GM12892 (cell line): ENCODE results near the gene POU2F2.

Experiments used
- DNase-seq: peaks from one replicate; pipeline ENCODE4 v3.0.0; 2011; ENCODE audit not compliant: insufficient read length
- FAIRE-seq: peaks from 2 replicates; lab custom pipeline; 2011; peaks lifted over from hg19 to GRCh38; lab: Jason Lieb, UNC
- POLR2A ChIP-seq: IDR thresholded peaks from 2 replicates; pipeline ENCODE4 v1.6.1; 2011; ENCODE audit warnings: low read depth, low read length, control low read depth
- POLR2AphosphoS5 ChIP-seq: IDR thresholded peaks from 2 replicates; pipeline ENCODE4 v1.6.1; 2011; ENCODE audit warnings: low read depth, low read length, control low read depth
- TAF1 ChIP-seq: IDR thresholded peaks from 2 replicates; pipeline ENCODE4 v1.6.1; 2011; ENCODE audit warnings: low read depth, mild to moderate bottlenecking, control low read depth, low read length, borderline replicate concordance

Gene POU2F2

DNA sequence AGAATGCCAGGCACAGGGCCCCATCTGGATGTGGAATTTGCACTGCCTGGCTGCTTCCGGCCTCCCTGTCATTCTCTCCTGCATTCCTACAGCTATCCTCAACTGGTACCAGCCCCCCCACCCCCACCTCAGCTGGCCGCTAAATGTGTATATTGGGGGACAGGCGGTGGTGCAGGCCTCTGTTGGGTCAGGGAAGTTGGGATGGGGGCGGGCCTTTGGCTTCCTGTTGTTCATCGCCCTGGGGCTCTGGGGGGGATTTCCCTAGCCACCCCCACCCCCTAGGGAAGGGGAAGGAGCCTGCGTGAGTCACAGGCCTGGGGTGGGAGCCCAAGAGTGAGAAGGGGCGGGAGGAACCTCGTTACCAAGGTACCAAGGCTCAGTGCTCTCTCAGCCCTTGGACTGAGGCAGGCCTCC, 10.6 kb downstream of the POU2F2 start:
- peak; percentile 66 for DNase-seq
- TF ChIP-seq TAF1 (no peak), POLR2AphosphoS5 (no peak), POLR2A (0 out of 2 replicates have a peak, but pooled peaks have one; percentile 17)
- no peak for FAIRE-seq

DNA sequence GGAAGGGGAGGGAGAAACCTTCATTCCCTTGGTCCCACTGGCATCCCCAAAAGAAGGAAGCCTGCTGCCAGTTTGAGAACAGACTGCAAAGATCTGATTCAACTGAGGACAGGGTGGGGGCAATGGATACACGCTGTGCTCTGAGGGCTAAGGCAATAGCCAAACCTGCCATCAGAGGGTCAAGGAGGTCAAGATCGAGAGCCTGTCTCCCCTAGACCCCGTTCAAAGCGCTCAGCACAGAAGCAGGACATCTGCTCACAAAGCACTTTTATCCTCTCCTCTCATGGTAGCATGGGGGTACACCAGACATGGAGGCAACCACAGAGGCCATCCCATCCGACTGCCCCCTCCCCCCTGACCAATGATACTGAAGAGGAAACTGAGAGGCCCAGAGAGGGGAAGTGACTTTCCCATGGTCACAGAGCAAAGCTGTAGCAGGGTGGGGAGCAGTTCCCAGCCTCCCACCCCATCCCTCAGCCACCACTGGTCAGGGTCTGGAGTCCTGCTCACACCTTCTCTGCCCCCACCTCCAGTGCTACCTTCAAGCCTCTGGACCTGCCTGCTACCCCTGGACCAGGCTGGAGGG, 11.1 kb downstream of the POU2F2 start:
- FAIRE-seq (peak; percentile 82), DNase-seq (no peak)
- TF ChIP-seq POLR2A = no peak
- no peak for TF ChIP-seq TAF1
- TF ChIP-seq POLR2AphosphoS5 = no peak

DNA sequence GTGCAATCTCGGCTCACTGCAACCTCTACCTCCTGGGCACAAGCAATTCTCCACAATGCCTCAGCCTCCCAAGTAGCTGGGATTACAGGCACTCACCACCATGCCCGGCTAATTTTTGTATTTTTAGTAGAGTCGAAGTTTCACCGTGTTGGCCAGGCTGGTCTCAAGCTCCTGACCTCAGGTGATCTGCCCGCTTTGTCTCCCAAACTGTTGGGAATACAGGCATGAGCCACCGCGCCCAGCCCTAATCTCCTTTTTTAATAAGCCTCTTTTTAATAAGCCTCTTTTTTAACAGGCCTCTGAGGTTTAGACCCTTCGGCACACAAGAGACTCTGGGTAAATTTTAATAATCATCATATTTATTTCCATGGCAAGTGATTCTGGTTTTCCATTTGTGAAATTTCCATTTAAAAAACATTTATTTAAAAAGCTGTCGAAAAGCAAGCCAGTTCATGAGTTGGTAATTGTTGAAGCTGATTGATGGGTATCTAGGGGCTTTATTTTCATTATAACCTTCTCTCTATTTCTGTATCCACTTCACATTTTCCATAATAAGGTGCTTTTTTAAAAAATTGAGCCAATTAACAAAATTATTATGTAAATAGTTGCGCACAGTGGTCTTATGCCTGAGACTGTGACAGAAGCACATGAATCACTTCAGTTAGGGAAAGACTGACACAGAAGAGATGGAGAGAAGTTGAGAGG, 11.8 kb downstream of the POU2F2 start:
- FAIRE-seq = no peak
- no peak for DNase-seq
- TF ChIP-seq TAF1 (no peak), POLR2AphosphoS5 (no peak), POLR2A (no peak)

DNA sequence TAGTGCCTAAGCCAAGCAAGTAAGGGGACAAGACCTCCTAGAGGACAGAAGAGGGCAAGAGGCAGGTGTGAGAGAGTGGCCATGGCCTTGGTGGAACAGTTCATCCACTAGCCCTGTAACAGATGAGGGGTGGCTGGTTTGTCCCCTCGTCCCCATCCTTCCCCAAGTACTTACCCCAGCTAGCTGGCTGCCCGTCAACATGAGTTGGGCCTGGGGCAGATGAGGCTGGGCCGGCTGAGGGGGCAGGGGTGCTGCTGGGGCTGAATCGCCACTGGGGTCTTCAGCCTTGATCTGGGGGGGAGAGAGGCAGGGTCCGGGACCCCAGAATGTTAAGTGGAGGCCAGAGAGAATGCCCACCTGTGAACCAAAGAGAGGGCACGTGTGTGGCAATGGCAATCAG, 15.2 kb downstream of the POU2F2 start:
- FAIRE-seq (no peak), DNase-seq (no peak)
- no peak for TF ChIP-seq POLR2AphosphoS5
- no peak for TF ChIP-seq TAF1
- TF ChIP-seq POLR2A = no peak

DNA sequence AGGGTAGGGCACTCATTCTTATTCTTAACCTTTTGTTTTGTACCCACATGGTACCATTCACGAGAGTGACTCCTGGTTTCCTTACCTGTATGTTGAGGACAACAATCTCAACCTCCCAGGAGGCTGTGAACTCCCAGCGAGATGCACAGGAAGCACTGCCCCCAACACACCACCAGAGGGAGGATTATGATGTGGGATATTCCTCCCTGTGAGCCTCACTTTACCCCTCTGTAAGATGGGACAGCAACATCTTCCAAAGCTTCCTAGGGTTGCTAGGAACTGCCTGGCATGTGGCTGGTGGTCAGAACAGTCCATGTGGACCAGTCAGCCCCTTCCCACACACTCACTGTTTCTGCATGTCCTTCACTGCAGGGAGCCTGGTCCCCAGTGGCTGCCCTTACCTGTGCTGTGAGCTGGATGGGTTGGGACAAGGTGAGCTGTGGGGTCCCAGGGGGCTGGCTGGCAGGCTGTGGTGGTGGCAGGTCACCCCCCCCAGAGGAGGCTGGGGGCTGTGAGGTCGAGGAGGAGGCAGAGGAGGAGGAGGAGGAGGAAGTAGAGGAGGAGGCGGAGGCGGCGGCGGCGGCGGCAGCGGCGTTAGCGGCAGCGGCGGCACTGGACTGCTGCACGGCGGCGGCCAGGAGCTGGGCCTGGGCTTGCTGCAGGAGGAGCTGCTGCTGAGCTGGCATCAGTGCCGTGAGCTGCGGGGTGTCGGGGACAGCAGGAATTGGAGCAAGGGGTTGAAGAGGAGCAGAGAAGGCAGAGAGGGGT, 15.8 kb downstream of the POU2F2 start:
- no peak for DNase-seq
- TF ChIP-seq POLR2AphosphoS5 (no peak), POLR2A (no peak), TAF1 (no peak)
- FAIRE-seq = no peak

DNA sequence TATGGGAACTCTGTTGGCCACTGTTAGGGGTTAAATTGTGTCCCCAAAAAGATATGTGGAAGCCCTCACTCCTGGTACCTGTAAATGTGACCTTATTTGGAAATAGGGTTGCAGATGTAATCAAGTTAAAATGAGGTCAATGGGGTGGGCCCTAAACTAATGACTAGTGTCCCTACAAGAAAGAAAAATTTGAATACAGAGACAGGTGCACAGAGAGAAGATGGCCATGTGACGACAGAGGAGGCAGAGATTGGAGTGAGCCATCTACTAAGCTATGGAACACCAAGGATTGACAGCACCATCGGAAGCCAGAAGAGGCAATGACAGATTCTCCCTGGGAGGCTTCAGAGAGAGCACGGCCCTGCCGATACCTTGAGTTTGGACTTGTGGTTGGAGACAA, 16.5 kb downstream of the POU2F2 start:
- no peak for DNase-seq
- peak; percentile 17 for FAIRE-seq
- no peak for TF ChIP-seq POLR2A
- TF ChIP-seq TAF1 = no peak
- no peak for TF ChIP-seq POLR2AphosphoS5

DNA sequence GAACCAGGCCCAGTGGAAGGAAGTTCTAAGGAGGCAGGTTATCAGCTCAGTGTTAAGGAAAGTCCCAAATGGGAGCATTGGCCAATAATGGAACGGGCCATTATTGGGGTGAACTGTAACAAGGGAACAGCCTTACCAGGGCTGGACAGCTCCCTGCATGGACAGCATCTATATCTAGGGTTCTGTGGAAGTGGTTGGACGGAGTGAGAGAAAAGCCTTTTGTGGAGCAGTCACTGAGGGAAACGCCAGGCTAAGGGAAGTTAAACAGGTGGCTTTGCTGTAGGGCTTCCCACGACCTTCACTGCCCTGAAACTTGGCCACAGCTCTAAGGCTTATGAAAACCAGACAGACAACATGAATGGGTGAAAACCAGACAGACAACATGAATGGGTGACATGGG, 17.0 kb downstream of the POU2F2 start:
- TF ChIP-seq POLR2AphosphoS5 (no peak), TAF1 (no peak), POLR2A (no peak)
- no peak for DNase-seq
- FAIRE-seq = peak; percentile 9

DNA sequence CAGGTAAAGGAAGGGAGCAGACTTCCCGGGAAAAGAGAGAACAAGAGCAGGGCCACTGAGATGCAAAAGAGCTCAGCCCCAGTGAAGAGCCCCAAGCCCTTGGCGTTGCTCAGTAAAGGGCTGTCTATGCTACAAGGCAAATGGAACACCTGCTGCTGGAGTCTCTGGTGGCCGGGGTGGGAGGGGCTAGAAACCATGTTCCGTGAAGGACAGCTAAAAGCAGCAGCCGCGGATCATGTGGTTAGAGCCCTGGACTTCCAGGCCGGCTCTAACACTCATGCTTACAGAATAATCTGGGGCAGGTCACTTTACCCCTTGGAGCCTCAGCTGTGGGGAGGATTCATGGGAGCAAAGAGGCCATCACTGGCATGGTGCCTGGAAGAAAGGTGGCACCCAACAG, 17.8 kb downstream of the POU2F2 start:
- FAIRE-seq (peak; percentile 97), DNase-seq (peak; percentile 50)
- TF ChIP-seq POLR2A (no peak), TAF1 (no peak), POLR2AphosphoS5 (no peak)

DNA sequence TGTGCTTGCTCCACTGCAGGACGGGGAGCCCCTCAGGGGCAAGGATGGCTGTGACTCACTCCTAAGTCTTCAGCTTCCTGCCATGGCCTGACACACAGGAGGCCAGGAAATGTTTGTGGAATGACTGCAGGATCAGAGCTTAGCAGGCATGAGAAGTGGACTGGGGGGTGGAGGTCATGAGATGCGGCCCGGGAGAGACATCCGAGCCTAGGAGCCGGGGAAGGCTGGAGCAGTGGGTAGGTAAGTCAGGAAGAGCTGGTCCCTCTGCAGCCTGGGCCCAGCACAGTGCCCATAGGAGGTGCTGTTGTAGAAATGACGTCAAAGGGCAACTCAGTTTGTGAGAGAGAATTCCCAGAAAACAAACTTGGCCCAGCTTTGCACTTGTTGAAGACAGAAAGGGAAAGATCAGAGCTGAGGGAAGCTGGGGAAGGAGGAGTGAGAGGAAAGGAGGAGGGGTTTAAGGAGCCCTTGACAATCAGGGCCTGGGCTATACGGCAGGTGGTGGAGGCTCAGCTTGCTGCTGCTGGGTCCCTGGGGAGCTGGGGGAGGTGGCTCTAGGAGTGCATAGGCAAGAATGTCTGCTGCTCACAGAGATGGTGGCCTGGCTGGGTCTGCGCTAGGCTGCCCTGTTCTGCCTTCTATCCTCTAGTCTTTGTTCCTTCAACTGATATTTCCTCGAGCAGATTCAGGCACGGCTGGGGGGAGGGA, 18.5 kb downstream of the POU2F2 start:
- FAIRE-seq (no peak), DNase-seq (no peak)
- TF ChIP-seq POLR2AphosphoS5 (no peak), TAF1 (no peak), POLR2A (no peak)

DNA sequence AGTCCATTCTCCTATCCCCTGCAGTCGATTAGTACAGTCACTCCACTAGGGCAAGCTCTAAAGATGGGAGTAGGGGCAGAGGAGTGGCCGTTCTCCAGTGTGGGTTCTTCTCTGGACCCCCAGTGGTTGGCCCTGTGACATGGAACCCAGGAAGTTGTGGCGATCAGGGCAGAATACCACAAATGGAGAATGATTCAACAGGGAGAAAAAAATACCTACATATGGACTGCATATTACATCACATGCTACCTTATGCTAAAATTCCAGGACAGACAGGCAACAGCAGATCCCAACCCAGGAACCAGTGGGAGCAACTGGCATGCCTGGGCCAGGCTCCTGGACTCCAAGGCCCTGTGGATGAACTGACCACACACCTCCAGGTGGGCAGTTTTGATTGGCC, 20.4 kb downstream of the POU2F2 start:
- no peak for DNase-seq
- FAIRE-seq = no peak
- TF ChIP-seq POLR2AphosphoS5 (no peak), POLR2A (no peak), TAF1 (no peak)

DNA sequence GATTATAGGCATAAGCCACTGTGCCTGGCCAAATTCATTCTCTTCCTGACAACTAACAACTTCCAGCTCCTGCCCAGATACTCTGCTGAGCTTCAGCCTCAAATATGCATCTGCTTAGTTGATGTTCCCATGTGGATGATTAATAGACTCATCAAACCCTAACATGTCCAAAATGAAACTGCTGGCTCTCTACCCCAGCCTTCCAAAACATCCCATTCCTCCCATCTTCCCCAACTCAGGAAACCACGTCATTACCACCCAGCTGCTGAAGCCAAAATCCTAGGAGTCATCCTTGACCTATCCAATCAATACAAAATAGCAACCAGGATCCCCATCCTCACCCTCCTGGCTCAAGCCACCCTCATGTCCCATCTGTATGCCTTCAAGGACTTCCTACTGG, 20.9 kb downstream of the POU2F2 start:
- no peak for FAIRE-seq
- DNase-seq = no peak
- TF ChIP-seq TAF1 = no peak
- TF ChIP-seq POLR2AphosphoS5 = no peak
- TF ChIP-seq POLR2A = no peak

DNA sequence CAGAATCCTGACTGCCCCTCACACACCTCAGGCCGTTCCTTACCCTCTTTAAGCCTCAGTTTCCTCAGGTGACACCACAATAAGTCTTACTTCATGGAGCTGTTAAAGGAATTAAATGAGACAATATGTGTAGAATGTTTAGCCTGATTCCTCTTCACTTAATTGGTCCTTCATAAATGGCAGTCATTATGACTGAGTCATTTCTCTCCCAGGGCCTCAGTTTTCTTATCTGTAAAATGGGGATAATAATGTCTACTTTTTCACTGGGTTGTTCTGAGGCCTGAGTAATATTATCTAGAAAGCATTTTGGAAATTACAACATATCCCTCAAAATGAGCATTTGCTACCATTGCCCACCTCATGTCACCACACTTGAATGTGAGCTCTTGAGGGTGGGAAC, 21.6 kb downstream of the POU2F2 start:
- TF ChIP-seq POLR2AphosphoS5 = no peak
- no peak for TF ChIP-seq POLR2A
- TF ChIP-seq TAF1 = no peak
- FAIRE-seq = no peak

DNA sequence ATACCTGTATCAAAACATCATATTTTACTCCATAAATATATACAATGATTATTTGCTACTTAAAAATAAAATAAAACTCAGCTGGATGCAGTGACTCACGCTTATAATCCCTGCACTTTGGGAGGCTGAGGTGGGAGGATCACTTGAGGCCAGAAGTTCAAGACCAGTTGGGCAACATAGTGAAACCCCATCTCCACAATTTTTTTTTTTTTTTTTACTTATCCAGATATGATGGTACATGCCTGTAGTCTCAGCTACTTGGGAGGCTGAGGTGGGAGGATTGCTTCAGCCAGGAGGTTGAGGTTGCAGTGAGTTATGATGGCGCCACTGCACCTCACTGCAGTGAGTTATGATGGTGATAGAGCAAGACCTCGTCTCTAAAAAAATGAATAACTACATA, 22.4 kb downstream of the POU2F2 start:
- no peak for DNase-seq
- no peak for TF ChIP-seq TAF1
- TF ChIP-seq POLR2AphosphoS5 = no peak
- no peak for TF ChIP-seq POLR2A
- no peak for FAIRE-seq

More for the DNA sequence above, 21.6 kb downstream of the POU2F2 start:
- DNase-seq = no peak
